HepG2 (cell line): ENCODE results near the gene PCYOX1L. TPM values are rescaled to one million over a fixed set of nuclear protein-coding genes. Genes with fewer than 3 reads are reported as not detected.

Experiments used
- CREM ChIP-seq, 2 experiments: sonication (generic) in 1 of 2; formaldehyde crosslinking in 1 of 2; IDR thresholded peaks; 2 replicates each; pipeline versions ENCODE4 v1.4.0 to v1.6.1; 2016 to 2020; ENCODE audit warnings: antibody characterized with exemption in 1 of 2, mild to moderate bottlenecking in 1 of 2, missing genetic modification reagents in 1 of 2
- HMG20A ChIP-seq: IDR thresholded peaks from 2 replicates; pipeline ENCODE4 v1.6.1; 2016; ENCODE audit warnings: borderline replicate concordance
- HOXD1 ChIP-seq: sonication (generic); formaldehyde crosslinking; IDR thresholded peaks from 2 replicates; pipeline ENCODE4 v1.5.0; 2020; ENCODE audit warnings: missing genetic modification reagents
- IKZF4 ChIP-seq: sonication (generic); formaldehyde crosslinking; IDR thresholded peaks from 2 replicates; pipeline ENCODE4 v1.5.1; 2020; ENCODE audit warnings: borderline replicate concordance, mild to moderate bottlenecking, low read depth, missing genetic modification reagents; ENCODE audit errors: not compliant biosample characterization
- KLF6 ChIP-seq: IDR thresholded peaks from 2 replicates; pipeline ENCODE4 v1.8.0; 2016; ENCODE audit warnings: missing biosample characterization, missing genetic modification reagents
- NFIB ChIP-seq: sonication (generic); formaldehyde crosslinking; IDR thresholded peaks from 2 replicates; pipeline ENCODE4 v1.9.0; 2021; ENCODE audit warnings: missing genetic modification reagents, mild to moderate bottlenecking, borderline replicate concordance
- PCBP1 ChIP-seq: fragments of 200-400 bp; formaldehyde crosslinking; IDR thresholded peaks from 2 replicates; pipeline ENCODE4 v1.6.1; 2017; ENCODE audit warnings: mild to moderate bottlenecking, low read depth, low read length, borderline replicate concordance
- SRSF9 ChIP-seq: fragments of 200-400 bp; formaldehyde crosslinking; IDR thresholded peaks from 2 replicates; pipeline ENCODE4 v1.6.1; 2018; ENCODE audit warnings: borderline replicate concordance, mild to moderate bottlenecking, low read depth, low read length; ENCODE audit not compliant: insufficient read depth, poor library complexity, severe bottlenecking
- TBX2 ChIP-seq: sonication (generic); formaldehyde crosslinking; IDR thresholded peaks from 2 replicates; pipeline ENCODE4 v1.5.0; 2020; ENCODE audit warnings: missing genetic modification reagents, mild to moderate bottlenecking, borderline replicate concordance
- THYN1 ChIP-seq: sonication (generic); formaldehyde crosslinking; IDR thresholded peaks from 2 replicates; pipeline ENCODE4 v1.8.1; 2023; ENCODE audit warnings: low read depth, mild to moderate bottlenecking, moderate library complexity, missing genetic modification reagents, borderline replicate concordance
- YEATS2 ChIP-seq: sonication (generic); formaldehyde crosslinking; IDR thresholded peaks from 2 replicates; pipeline ENCODE4 v1.4.0; 2020; ENCODE audit warnings: missing genetic modification reagents, borderline replicate concordance
- ZBTB1 ChIP-seq: sonication (generic); formaldehyde crosslinking; IDR thresholded peaks from 2 replicates; pipeline ENCODE4 v1.4.0; 2020; ENCODE audit warnings: missing genetic modification reagents, borderline replicate concordance
- ZFAT ChIP-seq: sonication (generic); formaldehyde crosslinking; conservative IDR thresholded peaks from 2 replicates; pipeline ENCODE4 v1.8.1; 2023; ENCODE audit warnings: missing genetic modification reagents, inconsistent platforms
- ZFY ChIP-seq: sonication (generic); formaldehyde crosslinking; IDR thresholded peaks from 2 replicates; pipeline ENCODE4 v1.4.0; 2020; ENCODE audit warnings: missing genetic modification reagents
- ZNF558 ChIP-seq: sonication (generic); formaldehyde crosslinking; IDR thresholded peaks from 2 replicates; pipeline ENCODE4 v1.9.0; 2022; ENCODE audit warnings: mild to moderate bottlenecking, missing genetic modification reagents, borderline replicate concordance
- ZNF607 ChIP-seq: sonication (generic); formaldehyde crosslinking; IDR thresholded peaks from 2 replicates; pipeline ENCODE4 v1.5.1; 2020; ENCODE audit warnings: missing genetic modification reagents, mild to moderate bottlenecking, borderline replicate concordance
- ZNF644 ChIP-seq: IDR thresholded peaks from 2 replicates; pipeline ENCODE4 v1.6.1; 2016; ENCODE audit warnings: low read depth
- ZNF839 ChIP-seq: sonication (generic); formaldehyde crosslinking; IDR thresholded peaks from 2 replicates; pipeline ENCODE4 v1.4.0; 2020; ENCODE audit warnings: missing genetic modification reagents, mild to moderate bottlenecking, borderline replicate concordance
- polyA plus RNA-seq, 8 experiments: library from polyadenylated mRNA; depleted of rRNA in 3 of 8; stranded (reverse) in 7 of 8; unstranded in 1 of 8; fragments of >200 nt; fragmentation: Illumina TruSeq in 4 of 8; extraction: Trizol in 4 of 8; gene quantifications; 2 replicates each; pipeline versions ENCODE4 v1.2.1 to v1.2.3, GENCODE V29; 2011 to 2016; ENCODE audit warnings: low read depth in 4 of 8, missing spikeins in 1 of 8, mixed read lengths in 1 of 8; ENCODE audit not compliant: insufficient read depth in 1 of 8
- total RNA-seq, 5 experiments: library from RNA; depleted of rRNA; stranded (reverse); fragments of >200 nt; fragmentation: Illumina TruSeq; extraction: Trizol; gene quantifications; 2 replicates each; pipeline ENCODE4 v1.2.3, GENCODE V29; 2016; ENCODE audit warnings: low read depth in 1 of 5
- TF ChIP-seq, protein P1 (sequence below): IDR thresholded peaks from 2 replicates; pipeline ENCODE4 v1.6.1; 2016; ENCODE audit warnings: missing biosample characterization, missing genetic modification reagents, low read depth
- TF ChIP-seq, protein P2 (sequence below): sonication (generic); formaldehyde crosslinking; IDR thresholded peaks from 2 replicates; pipeline ENCODE4 v1.4.0; 2020; ENCODE audit warnings: missing genetic modification reagents
- TF ChIP-seq, protein P3 (sequence below): sonication (generic); formaldehyde crosslinking; IDR thresholded peaks from 2 replicates; pipeline ENCODE4 v1.4.0; 2020; ENCODE audit warnings: missing genetic modification reagents; ENCODE audit errors: not compliant biosample characterization
- TF ChIP-seq, protein P4 (sequence below): sonication (generic); formaldehyde crosslinking; IDR thresholded peaks from 2 replicates; pipeline ENCODE4 v1.4.0; 2020; ENCODE audit warnings: mild to moderate bottlenecking, missing genetic modification reagents
- TF ChIP-seq, protein P5 (sequence below): sonication (generic); formaldehyde crosslinking; IDR thresholded peaks from 2 replicates; pipeline ENCODE4 v1.5.0; 2020; ENCODE audit warnings: missing genetic modification reagents, mild to moderate bottlenecking, borderline replicate concordance

The PCYOX1L gene
- total and polyA plus RNA-seq, 2 of the 13 experiments (the other 11 are each of a cell fraction or from before 2014, with no cell fraction given) = 1.00 to 3.7 TPM

DNA sequence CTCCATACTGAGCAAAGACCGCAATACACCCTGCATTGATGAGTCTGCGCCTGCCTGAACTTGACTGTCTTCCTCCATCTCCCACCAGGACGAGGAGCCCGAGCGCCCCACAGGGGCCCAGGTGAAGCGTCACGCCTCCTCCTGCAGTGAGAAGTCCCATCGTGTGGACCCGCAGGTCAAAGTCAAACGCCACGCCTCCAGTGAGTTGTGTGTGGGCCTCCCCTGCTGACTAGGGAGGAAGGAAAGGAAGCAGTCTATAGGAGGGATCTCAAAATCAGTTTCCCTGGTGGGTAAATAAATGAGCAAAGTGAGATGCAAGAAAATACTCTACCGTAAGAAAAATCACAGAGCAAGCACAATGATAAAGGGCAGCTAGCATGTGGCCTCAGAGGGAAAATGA lies 35.3 kb upstream of the PCYOX1L start (continued):
- TF ChIP-seq THYN1 (CRISPR knock-in tag) (no peak), ZBTB1 (CRISPR knock-in tag) (no peak), ZNF607 (no peak), IKZF4 (no peak), ZNF839 (CRISPR knock-in tag) (no peak), CREM (IDR thresholded peaks at IDR 0.05) (no peak), CREM (CRISPR knock-in tag; IDR thresholded peaks at IDR 0.05) (no peak), HMG20A (CRISPR knock-in tag) (no peak), ZNF558 (no peak), YEATS2 (no peak), ZNF644 (CRISPR knock-in tag) (peak; percentile 76), HOXD1 (CRISPR knock-in tag) (no peak), KLF6 (CRISPR knock-in tag) (no peak), TBX2 (CRISPR knock-in tag) (no peak), ZFY (CRISPR knock-in tag) (peak; percentile 20; the same call in 1 of the 2 replicates), SRSF9 (no peak), PCBP1 (no peak), ZFAT (no peak), NFIB (CRISPR knock-in tag) (no peak)
- TF ChIP-seq, protein P1, sequence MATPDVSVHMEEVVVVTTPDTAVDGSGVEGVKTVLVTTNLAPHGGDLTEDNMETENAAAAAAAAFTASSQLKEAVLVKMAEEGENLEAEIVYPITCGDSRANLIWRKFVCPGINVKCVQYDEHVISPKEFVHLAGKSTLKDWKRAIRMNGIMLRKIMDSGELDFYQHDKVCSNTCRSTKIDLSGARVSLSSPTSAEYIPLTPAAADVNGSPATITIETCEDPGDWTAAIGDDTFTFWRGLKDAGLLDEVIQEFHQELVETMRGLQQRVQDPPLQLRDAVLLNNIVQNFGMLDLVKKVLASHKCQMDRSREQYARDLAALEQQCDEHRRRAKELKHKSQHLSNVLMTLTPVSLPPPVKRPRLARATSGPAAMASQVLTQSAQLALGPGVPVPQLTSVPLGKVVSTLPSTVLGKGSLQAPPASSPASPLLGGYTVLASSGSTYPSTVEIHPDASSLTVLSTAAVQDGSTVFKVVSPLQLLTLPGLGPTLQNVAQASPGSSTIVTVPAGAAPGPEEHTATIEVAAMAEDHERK = no peak
- TF ChIP-seq, protein P2, sequence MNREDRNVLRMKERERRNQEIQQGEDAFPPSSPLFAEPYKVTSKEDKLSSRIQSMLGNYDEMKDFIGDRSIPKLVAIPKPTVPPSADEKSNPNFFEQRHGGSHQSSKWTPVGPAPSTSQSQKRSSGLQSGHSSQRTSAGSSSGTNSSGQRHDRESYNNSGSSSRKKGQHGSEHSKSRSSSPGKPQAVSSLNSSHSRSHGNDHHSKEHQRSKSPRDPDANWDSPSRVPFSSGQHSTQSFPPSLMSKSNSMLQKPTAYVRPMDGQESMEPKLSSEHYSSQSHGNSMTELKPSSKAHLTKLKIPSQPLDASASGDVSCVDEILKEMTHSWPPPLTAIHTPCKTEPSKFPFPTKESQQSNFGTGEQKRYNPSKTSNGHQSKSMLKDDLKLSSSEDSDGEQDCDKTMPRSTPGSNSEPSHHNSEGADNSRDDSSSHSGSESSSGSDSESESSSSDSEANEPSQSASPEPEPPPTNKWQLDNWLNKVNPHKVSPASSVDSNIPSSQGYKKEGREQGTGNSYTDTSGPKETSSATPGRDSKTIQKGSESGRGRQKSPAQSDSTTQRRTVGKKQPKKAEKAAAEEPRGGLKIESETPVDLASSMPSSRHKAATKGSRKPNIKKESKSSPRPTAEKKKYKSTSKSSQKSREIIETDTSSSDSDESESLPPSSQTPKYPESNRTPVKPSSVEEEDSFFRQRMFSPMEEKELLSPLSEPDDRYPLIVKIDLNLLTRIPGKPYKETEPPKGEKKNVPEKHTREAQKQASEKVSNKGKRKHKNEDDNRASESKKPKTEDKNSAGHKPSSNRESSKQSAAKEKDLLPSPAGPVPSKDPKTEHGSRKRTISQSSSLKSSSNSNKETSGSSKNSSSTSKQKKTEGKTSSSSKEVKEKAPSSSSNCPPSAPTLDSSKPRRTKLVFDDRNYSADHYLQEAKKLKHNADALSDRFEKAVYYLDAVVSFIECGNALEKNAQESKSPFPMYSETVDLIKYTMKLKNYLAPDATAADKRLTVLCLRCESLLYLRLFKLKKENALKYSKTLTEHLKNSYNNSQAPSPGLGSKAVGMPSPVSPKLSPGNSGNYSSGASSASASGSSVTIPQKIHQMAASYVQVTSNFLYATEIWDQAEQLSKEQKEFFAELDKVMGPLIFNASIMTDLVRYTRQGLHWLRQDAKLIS (CRISPR knock-in tag) = no peak
- TF ChIP-seq, protein P3, sequence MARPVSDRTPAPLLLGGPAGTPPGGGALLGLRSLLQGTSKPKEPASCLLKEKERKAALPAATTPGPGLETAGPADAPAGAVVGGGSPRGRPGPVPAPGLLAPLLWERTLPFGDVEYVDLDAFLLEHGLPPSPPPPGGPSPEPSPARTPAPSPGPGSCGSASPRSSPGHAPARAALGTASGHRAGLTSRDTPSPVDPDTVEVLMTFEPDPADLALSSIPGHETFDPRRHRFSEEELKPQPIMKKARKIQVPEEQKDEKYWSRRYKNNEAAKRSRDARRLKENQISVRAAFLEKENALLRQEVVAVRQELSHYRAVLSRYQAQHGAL = no peak
- TF ChIP-seq, protein P4, sequence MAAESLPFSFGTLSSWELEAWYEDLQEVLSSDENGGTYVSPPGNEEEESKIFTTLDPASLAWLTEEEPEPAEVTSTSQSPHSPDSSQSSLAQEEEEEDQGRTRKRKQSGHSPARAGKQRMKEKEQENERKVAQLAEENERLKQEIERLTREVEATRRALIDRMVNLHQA (CRISPR knock-in tag) = no peak
- TF ChIP-seq, protein P5, sequence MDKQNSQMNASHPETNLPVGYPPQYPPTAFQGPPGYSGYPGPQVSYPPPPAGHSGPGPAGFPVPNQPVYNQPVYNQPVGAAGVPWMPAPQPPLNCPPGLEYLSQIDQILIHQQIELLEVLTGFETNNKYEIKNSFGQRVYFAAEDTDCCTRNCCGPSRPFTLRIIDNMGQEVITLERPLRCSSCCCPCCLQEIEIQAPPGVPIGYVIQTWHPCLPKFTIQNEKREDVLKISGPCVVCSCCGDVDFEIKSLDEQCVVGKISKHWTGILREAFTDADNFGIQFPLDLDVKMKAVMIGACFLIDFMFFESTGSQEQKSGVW (CRISPR knock-in tag) = no peak
